Astrocyte (in vitro differentiated cells and primary cell): Measurements from ENCODE around the gene OR10S1.

Experiments
- CTCF ChIP-seq: IDR thresholded peaks from 2 replicates; pipeline ENCODE4 v1.5.1; 2011; ENCODE audit warnings: low read depth, mild to moderate bottlenecking, inconsistent platforms, low read length, moderate library complexity; ENCODE audit not compliant: insufficient read depth
- EZH2 ChIP-seq: IDR thresholded peaks from 2 replicates; pipeline ENCODE4 v1.6.1; 2012; ENCODE audit warnings: mild to moderate bottlenecking, low read length, inconsistent platforms; ENCODE audit not compliant: insufficient read depth

- TF ChIP-seq CTCF (no peak), EZH2 (no peak)
Measured at GRCh38 chr11:123979311-123979710, 1.7 kb upstream of the OR10S1 start.
